ENCODE results near the gene LRRC14B. TPM values are rescaled to one million over a fixed set of nuclear protein-coding genes. Genes with fewer than 3 reads are reported as not detected.

Gene LRRC14B
- total and polyA plus RNA-seq, 7 donors, result 0.66 TPM; not detected in 6

GRCh38 chr5:144941-145340 lies 46.4 kb upstream of the LRRC14B start:
- Histone ChIP-seq H3K36me3 (no peaks in the 10 kb centered on the region), H3K4me1 (no peaks in the 10 kb centered on the region), H3K27ac (no peak overlapping the region), H3K4me3 (no peak overlapping the region), H3K27me3 (no peaks in the 10 kb centered on the region), H3K9me3 (peaks cover 4 to 19% (median 8%) of the 10 kb centered on the region in 4 donors)
- intact Hi-C loops (cut with DNase I), result no loop called here
- TF ChIP-seq, protein P1, sequence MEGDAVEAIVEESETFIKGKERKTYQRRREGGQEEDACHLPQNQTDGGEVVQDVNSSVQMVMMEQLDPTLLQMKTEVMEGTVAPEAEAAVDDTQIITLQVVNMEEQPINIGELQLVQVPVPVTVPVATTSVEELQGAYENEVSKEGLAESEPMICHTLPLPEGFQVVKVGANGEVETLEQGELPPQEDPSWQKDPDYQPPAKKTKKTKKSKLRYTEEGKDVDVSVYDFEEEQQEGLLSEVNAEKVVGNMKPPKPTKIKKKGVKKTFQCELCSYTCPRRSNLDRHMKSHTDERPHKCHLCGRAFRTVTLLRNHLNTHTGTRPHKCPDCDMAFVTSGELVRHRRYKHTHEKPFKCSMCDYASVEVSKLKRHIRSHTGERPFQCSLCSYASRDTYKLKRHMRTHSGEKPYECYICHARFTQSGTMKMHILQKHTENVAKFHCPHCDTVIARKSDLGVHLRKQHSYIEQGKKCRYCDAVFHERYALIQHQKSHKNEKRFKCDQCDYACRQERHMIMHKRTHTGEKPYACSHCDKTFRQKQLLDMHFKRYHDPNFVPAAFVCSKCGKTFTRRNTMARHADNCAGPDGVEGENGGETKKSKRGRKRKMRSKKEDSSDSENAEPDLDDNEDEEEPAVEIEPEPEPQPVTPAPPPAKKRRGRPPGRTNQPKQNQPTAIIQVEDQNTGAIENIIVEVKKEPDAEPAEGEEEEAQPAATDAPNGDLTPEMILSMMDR (IDR thresholded peaks at IDR 0.05), result no peak
- TF ChIP-seq EP300 (IDR thresholded peaks at IDR 0.05) (no peak), POLR2AphosphoS5 (IDR thresholded peaks at IDR 0.05) (no peak), POLR2A (IDR thresholded peaks at IDR 0.05) (no peak)
- no peak for DNase-seq
- 81 to 92% methylated on average over 8 of the region's 8 CpGs for WGBS, 2 donors

- peaks cover 4 to 19% (median 8%) of the 10 kb centered on the region in 4 donors for H3K9me3 ChIP-seq
- H3K27ac ChIP-seq, result no peak overlapping the region
- no peaks in the 10 kb centered on the region for H3K36me3 ChIP-seq
- no peak for DNase-seq
- TF ChIP-seq POLR2A (IDR thresholded peaks at IDR 0.05) (no peak), EP300 (IDR thresholded peaks at IDR 0.05) (no peak), POLR2AphosphoS5 (IDR thresholded peaks at IDR 0.05) (no peak)
- TF ChIP-seq, protein P1 (IDR thresholded peaks at IDR 0.05), result no peak
- H3K27me3 ChIP-seq, result no peaks in the 10 kb centered on the region
- no peaks in the 10 kb centered on the region for H3K4me1 ChIP-seq
- intact Hi-C loops (cut with DNase I), result no loop called here
- H3K4me3 ChIP-seq, result no peak overlapping the region
- 59 to 84% methylated on average over 7 of the region's 7 CpGs for WGBS, 2 donors
These were observed 45.5 kb upstream of the LRRC14B start for GRCh38 chr5:145585-146323.

GRCh38 chr5:147751-148150 lies 43.5 kb upstream of the LRRC14B start:
- Histone ChIP-seq H3K9me3 (peaks cover 4 to 19% (median 8%) of the 10 kb centered on the region in 4 donors), H3K4me1 (no peaks in the 10 kb centered on the region), H3K27me3 (no peaks in the 10 kb centered on the region), H3K27ac (no peak overlapping the region), H3K36me3 (no peaks in the 10 kb centered on the region), H3K4me3 (no peak overlapping the region)
- 96 to 98% methylated on average over 1 of the region's 1 CpG for WGBS, 2 donors
- DNase-seq, result no peak
- TF ChIP-seq, protein P1 (IDR thresholded peaks at IDR 0.05), result no peak
- no peak for TF ChIP-seq POLR2AphosphoS5 (IDR thresholded peaks at IDR 0.05)
- TF ChIP-seq EP300 (IDR thresholded peaks at IDR 0.05), result no peak
- TF ChIP-seq POLR2A (IDR thresholded peaks at IDR 0.05), result no peak
- intact Hi-C loops (cut with DNase I), result no loop called here

DNA sequence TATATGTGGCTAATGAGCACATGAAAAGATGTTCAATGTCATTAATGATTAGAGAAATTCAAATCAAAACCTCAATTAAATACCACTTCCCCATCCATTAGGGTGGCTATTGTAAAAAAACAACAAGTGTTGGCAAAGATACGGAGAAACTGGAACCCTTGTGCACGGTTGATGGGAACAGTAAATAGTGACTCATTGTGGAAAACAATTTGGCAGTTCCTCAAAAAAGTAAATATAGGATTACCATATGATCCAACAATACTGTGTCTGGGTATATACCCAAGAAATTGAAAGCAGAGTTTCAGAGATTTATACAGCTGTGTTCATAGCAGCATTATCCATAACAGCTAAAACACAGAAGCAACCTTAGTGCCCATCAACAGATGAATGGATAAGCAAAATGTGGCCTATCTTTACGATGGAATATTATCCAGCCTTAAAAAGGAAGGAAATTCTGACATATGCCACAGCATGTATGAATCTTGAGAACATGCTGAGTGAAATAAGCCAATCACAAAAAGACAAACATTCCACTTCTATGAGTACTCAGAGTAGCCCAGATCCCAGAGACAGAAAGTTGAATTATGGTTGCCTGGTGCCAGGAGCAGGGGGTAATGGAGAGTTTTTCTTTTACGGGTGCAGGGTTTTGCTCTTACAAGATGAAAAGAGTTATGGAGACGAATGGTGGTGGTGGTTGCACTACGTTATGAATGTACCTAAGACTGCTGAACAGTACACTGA lies 41.4 kb upstream of the LRRC14B start:
- TF ChIP-seq, protein P1 (IDR thresholded peaks at IDR 0.05), result no peak
- no peak for TF ChIP-seq EP300 (IDR thresholded peaks at IDR 0.05)
- TF ChIP-seq POLR2A (IDR thresholded peaks at IDR 0.05), result no peak
- TF ChIP-seq POLR2AphosphoS5 (IDR thresholded peaks at IDR 0.05), result no peak
- H3K36me3 ChIP-seq, result no peaks in the 10 kb centered on the region
- WGBS, 2 donors, result 62 to 76% methylated on average over 6 of the region's 6 CpGs

More for the DNA sequence above, 41.4 kb upstream of the LRRC14B start:
- Histone ChIP-seq H3K9me3 (peaks cover 4 to 19% (median 8%) of the 10 kb centered on the region in 4 donors), H3K27ac (no peak overlapping the region), H3K27me3 (no peaks in the 10 kb centered on the region), H3K4me3 (no peak overlapping the region), H3K4me1 (no peaks in the 10 kb centered on the region)
- DNase-seq, result no peak
- intact Hi-C loops (cut with DNase I), result no loop called here

Measured in sigmoid colon (tissue), 7 donors.